Measurements from ENCODE around the gene PFN3.

- no peak for TF ChIP-seq CTCF (IDR thresholded peaks at IDR 0.05)
- no peak for TF ChIP-seq EP300 (IDR thresholded peaks at IDR 0.05)
- TF ChIP-seq POLR2A (IDR thresholded peaks at IDR 0.05): no peak
Measured at GRCh38 chr5:177409043-177409801, 8.8 kb upstream of the PFN3 start, which contains the start of gene F12.

Data from ovary (tissue), 3 donors.